K562 (cell line): ENCODE data around the gene SLC9C2. TPM values are rescaled to one million over a fixed set of nuclear protein-coding genes. Genes with fewer than 3 reads are reported as not detected.
A peak's percentile ranks its signal among the peaks of the same experiment; 100 is the strongest.

Experiments used
- ARID3A ChIP-seq: IDR thresholded peaks from 2 replicates; pipeline ENCODE4 v1.6.1; 2012; ENCODE audit warnings: low read depth, low read length, improper control_type of control experiment, borderline replicate concordance
- GTF2B ChIP-seq: IDR thresholded peaks from 2 replicates; pipeline ENCODE4 v1.6.1; 2011; ENCODE audit not compliant: insufficient read length; ENCODE audit errors: extremely low read depth
- HMGN3 ChIP-seq: IDR thresholded peaks from 2 replicates; pipeline ENCODE4 v1.6.1; 2011; ENCODE audit warnings: borderline replicate concordance, low read depth, mild to moderate bottlenecking, mixed read lengths, low read length; ENCODE audit not compliant: insufficient read length; ENCODE audit errors: extremely low read depth
- MBD2 ChIP-seq: sonication (generic); IDR thresholded peaks from 2 replicates; pipeline ENCODE4 v1.6.1; 2016; ENCODE audit warnings: low read depth, borderline replicate concordance
- MYBL2 ChIP-seq, 2 experiments: fragments of 450-650 bp in 1 of 2; sonication (generic) in 1 of 2; formaldehyde crosslinking in 1 of 2; IDR thresholded peaks; 2 replicates each; pipeline versions ENCODE4 v1.6.1 to v1.8.1; 2017 to 2022; ENCODE audit warnings: borderline replicate concordance in 1 of 2, inconsistent platforms in 1 of 2, low read depth in 1 of 2, mild to moderate bottlenecking in 1 of 2, missing genetic modification reagents in 1 of 2, moderate library complexity in 1 of 2
- NCOA4 ChIP-seq: fragments of 450-650 bp; IDR thresholded peaks from 2 replicates; pipeline ENCODE4 v1.6.1; 2018; ENCODE audit warnings: mild to moderate bottlenecking; ENCODE audit not compliant: partially characterized antibody
- PTRF ChIP-seq: fragments of 450-650 bp; IDR thresholded peaks from 2 replicates; pipeline ENCODE4 v1.6.1; 2016; ENCODE audit warnings: mild to moderate bottlenecking, missing genetic modification characterization, missing compliant biosample characterization
- SNRNP70 ChIP-seq: fragments of 200-400 bp; formaldehyde crosslinking; optimal IDR thresholded peaks from 2 replicates; pipeline ENCODE3; 2017; ENCODE audit warnings: low read depth, low read length
- TRIM25 ChIP-seq: fragments of 450-650 bp; IDR thresholded peaks from 2 replicates; pipeline ENCODE4 v1.7.0; 2016; ENCODE audit warnings: borderline replicate concordance
- ZFP36 ChIP-seq: fragments of 150-350 bp; IDR thresholded peaks from 2 replicates; pipeline ENCODE4 v1.6.1; 2018; ENCODE audit warnings: low read length, low read depth; ENCODE audit not compliant: partially characterized antibody
- ZNF318 ChIP-seq, 2 experiments: fragments of 450-650 bp; IDR thresholded peaks; 2 replicates each; pipeline ENCODE4 v1.6.1; 2016; ENCODE audit warnings: mild to moderate bottlenecking in 2 of 2, borderline replicate concordance in 1 of 2, low read depth in 1 of 2, moderate library complexity in 1 of 2
- ZNF436 ChIP-seq: fragments of 250-450, 450-650 bp; sonication (Bioruptor Pico); formaldehyde crosslinking; IDR thresholded peaks from 2 replicates; pipeline ENCODE4 v1.7.0; 2020; ENCODE audit warnings: mild to moderate bottlenecking
- polyA plus RNA-seq, 8 experiments: library from polyadenylated mRNA; depleted of rRNA in 4 of 8; stranded (reverse) in 5 of 8; unstranded in 3 of 8; fragments of >200 nt; fragmentation: Nextera tagmentation in 2 of 8; fragmentation: Illumina TruSeq in 1 of 8; extraction: Ambion mirVana in 2 of 8; extraction: Trizol in 1 of 8; gene quantifications; 2 replicates each; pipeline versions ENCODE4 v1.2.1 to v1.2.3, GENCODE V29; 2011 to 2014; ENCODE audit warnings: inconsistent platforms in 1 of 8, missing spikeins in 1 of 8
- total RNA-seq, 7 experiments: library from RNA; depleted of rRNA in 6 of 7; stranded (reverse); fragments of >200 nt in 6 of 7; fragmentation: Illumina TruSeq in 2 of 7; extraction: Trizol in 2 of 7; gene quantifications; 2 replicates each; pipeline versions ENCODE4 v1.2.1 to v1.2.3, GENCODE V29; 2011 to 2021; ENCODE audit warnings: low replicate concordance in 1 of 7

The SLC9C2 gene
- total and polyA plus RNA-seq, 9 of the 15 experiments (the other 6 are each of a cell fraction or from before 2014, with no cell fraction given) = 0.11 to 0.22 (median 0.15) TPM; not detected in 5

- TF ChIP-seq ZNF318 (IDR thresholded peaks at IDR 0.05; ENCODE audit: borderline replicate concordance in 1 of 2, low read depth in 1 of 2) (no peak), ZNF436 (no peak), ARID3A (no peak), HMGN3 (peak; percentile 76), SNRNP70 (no peak), NCOA4 (no peak), MBD2 (peak; percentile 25; the same call in 1 of the 2 replicates), PTRF (tag) (no peak), MYBL2 (IDR thresholded peaks at IDR 0.05; ENCODE audit: low read depth) (no peak), MYBL2 (CRISPR knock-in tag; IDR thresholded peaks at IDR 0.05; ENCODE audit: borderline replicate concordance) (no peak), TRIM25 (no peak), GTF2B (no peak), ZFP36 (no peak)
Measured at GRCh38 chr1:173477286-173478093, 125.4 kb downstream of the SLC9C2 start, which contains the start of gene PRDX6 (continued).
